Activated naive CD4-positive, alpha-beta T cell treated with anti-CD3 and anti-CD28 coated beads, Interleukin-2, amount 10 ng/mL, durations not matched to agents 7 days and 5 days (primary cell): ENCODE measurements around the gene NEK6.
A peak's percentile ranks its signal among the peaks of the same experiment; 100 is the strongest.

ENCODE experiments used
- CTCF ChIA-PET: fragments of 350-600 bp; sonication (Branson Sonifier 250); formaldehyde crosslinking; loops from one replicate; lab custom pipeline; 2021; ENCODE audit warnings: antibody characterized with exemption; lab: Charles Lee
- DNase-seq: peaks from one replicate; pipeline ENCODE4 v3.0.0-alpha.2; 2020
- H3K27ac Mint-ChIP-seq: one replicate; pipeline ENCODE4 v1.8.0; 2021; ENCODE audit warnings: mild to moderate bottlenecking, moderate library complexity, mixed read lengths
- H3K27me3 Mint-ChIP-seq: one replicate; pipeline ENCODE4 v1.8.0; 2021; ENCODE audit warnings: mild to moderate bottlenecking, mixed read lengths
- H3K36me3 Mint-ChIP-seq: one replicate; pipeline ENCODE4 v1.8.0; 2021; ENCODE audit warnings: mixed read lengths
- H3K4me1 Mint-ChIP-seq: one replicate; pipeline ENCODE4 v1.8.0; 2021; ENCODE audit warnings: mixed read lengths
- H3K4me3 Mint-ChIP-seq: one replicate; pipeline ENCODE4 v1.8.0; 2021; ENCODE audit warnings: mild to moderate bottlenecking, moderate library complexity, mixed read lengths
- H3K9me3 Mint-ChIP-seq: one replicate; pipeline ENCODE4 v1.8.0; 2021; ENCODE audit warnings: mixed read lengths

Gene NEK6

GRCh38 chr9:124297551-124297901 lies 39.8 kb downstream of the NEK6 start:
- Mint-ChIP-seq H3K36me3 (no peaks in the 10 kb centered on the region), H3K4me1 (peaks cover 32% of the 10 kb centered on the region), H3K4me3 (no peak overlapping the region), H3K27ac (no peak overlapping the region), H3K9me3 (no peaks in the 10 kb centered on the region), H3K27me3 (peaks cover 76% of the 10 kb centered on the region)
- CTCF ChIA-PET, result interaction anchor here (1.1 to 1.2 kb wide), 2 partner anchors 16 to 171 kb away, joined by 3 read pairs; no protein-coding TSS in a partner anchor
- DNase-seq, result no peak

- Mint-ChIP-seq H3K27ac (no peak overlapping the region), H3K4me3 (no peak overlapping the region), H3K4me1 (peaks cover 28% of the 10 kb centered on the region), H3K36me3 (no peaks in the 10 kb centered on the region), H3K27me3 (peaks cover 74% of the 10 kb centered on the region), H3K9me3 (no peaks in the 10 kb centered on the region)
- no peak for DNase-seq
- CTCF ChIA-PET, result interaction anchor here (1.1 to 1.2 kb wide), 2 partner anchors 15 to 172 kb away, joined by 3 read pairs; no protein-coding TSS in a partner anchor
These were observed 40.3 kb downstream of the NEK6 start for GRCh38 chr9:124297915-124298645.

DNA sequence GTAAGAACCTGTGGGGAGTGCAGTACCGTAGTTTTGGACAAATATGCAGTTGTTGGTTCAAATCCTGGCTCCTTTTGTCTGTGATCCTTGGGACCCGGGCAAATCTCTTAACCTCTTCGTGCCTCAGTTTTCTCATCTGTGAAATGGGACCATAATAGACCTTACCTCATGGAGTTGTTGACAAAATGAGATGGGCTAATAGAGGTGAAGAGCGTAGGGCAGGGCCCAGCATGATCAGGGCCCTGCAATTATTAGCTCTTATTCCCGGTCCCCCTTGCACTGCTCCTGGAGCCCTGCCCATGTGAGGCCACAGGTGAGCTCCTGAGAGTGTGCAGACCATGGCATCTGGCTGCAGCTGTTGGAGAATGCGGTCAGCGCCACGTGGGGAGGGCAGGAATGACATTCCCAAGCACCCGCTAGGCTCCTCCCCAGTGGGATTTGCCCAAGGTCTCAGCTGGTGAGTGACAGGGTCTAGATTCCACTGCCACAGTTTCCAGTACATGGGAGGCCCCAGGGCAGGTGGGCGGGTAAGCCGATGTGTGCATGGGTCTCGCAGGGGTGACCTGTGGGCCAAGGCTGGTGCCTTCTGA lies 41.0 kb downstream of the NEK6 start:
- no peak for DNase-seq
- Mint-ChIP-seq H3K9me3 (no peaks in the 10 kb centered on the region), H3K27ac (no peak overlapping the region), H3K4me1 (peaks cover 28% of the 10 kb centered on the region), H3K27me3 (peaks cover 67% of the 10 kb centered on the region), H3K4me3 (no peak overlapping the region), H3K36me3 (no peaks in the 10 kb centered on the region)
- CTCF ChIA-PET, result no interaction called here

- Mint-ChIP-seq H3K4me1 (peaks cover 22% of the 10 kb centered on the region), H3K27me3 (peaks cover 59% of the 10 kb centered on the region), H3K36me3 (no peaks in the 10 kb centered on the region), H3K9me3 (no peaks in the 10 kb centered on the region), H3K4me3 (no peak overlapping the region), H3K27ac (peak overlapping the region; percentile 2)
- no peak for DNase-seq
- CTCF ChIA-PET, result no interaction called here
These were observed 41.9 kb downstream of the NEK6 start for GRCh38 chr9:124299515-124300090.

- DNase-seq, result no peak
- CTCF ChIA-PET, result no interaction called here
- no peak overlapping the region for H3K4me3 Mint-ChIP-seq
These were observed 42.6 kb downstream of the NEK6 start for GRCh38 chr9:124300312-124300711.

GRCh38 chr9:124302921-124303320 lies 45.2 kb downstream of the NEK6 start:
- no peak overlapping the region for H3K4me3 Mint-ChIP-seq
- peaks cover 11% of the 10 kb centered on the region for H3K4me1 Mint-ChIP-seq
- H3K27ac Mint-ChIP-seq, result no peak overlapping the region
- H3K36me3 Mint-ChIP-seq, result no peaks in the 10 kb centered on the region
- H3K9me3 Mint-ChIP-seq, result no peaks in the 10 kb centered on the region
- DNase-seq, result no peak
- H3K27me3 Mint-ChIP-seq, result peaks cover 26% of the 10 kb centered on the region
- CTCF ChIA-PET, result no interaction called here

More at GRCh38 chr9:124300312-124300711, 42.6 kb downstream of the NEK6 start:
- H3K27ac Mint-ChIP-seq, result no peak overlapping the region
- H3K27me3 Mint-ChIP-seq, result peaks cover 52% of the 10 kb centered on the region
- no peaks in the 10 kb centered on the region for H3K36me3 Mint-ChIP-seq
- H3K9me3 Mint-ChIP-seq, result no peaks in the 10 kb centered on the region
- peaks cover 15% of the 10 kb centered on the region for H3K4me1 Mint-ChIP-seq

- Mint-ChIP-seq H3K27me3 (peaks cover 20% of the 10 kb centered on the region), H3K9me3 (no peaks in the 10 kb centered on the region), H3K36me3 (no peaks in the 10 kb centered on the region), H3K4me1 (peaks cover 11% of the 10 kb centered on the region), H3K4me3 (no peak overlapping the region), H3K27ac (no peak overlapping the region)
- CTCF ChIA-PET, result no interaction called here
- DNase-seq, result no peak
These were observed 46.0 kb downstream of the NEK6 start for GRCh38 chr9:124303762-124304161.

- H3K27me3 Mint-ChIP-seq, result peaks cover 20% of the 10 kb centered on the region
- H3K27ac Mint-ChIP-seq, result no peak overlapping the region
- no peaks in the 10 kb centered on the region for H3K9me3 Mint-ChIP-seq
- no peak overlapping the region for H3K4me3 Mint-ChIP-seq
- H3K36me3 Mint-ChIP-seq, result no peaks in the 10 kb centered on the region
- DNase-seq, result no peak
- peaks cover 10% of the 10 kb centered on the region for H3K4me1 Mint-ChIP-seq
- CTCF ChIA-PET, result no interaction called here
These were observed 46.5 kb downstream of the NEK6 start for GRCh38 chr9:124304285-124304684.

DNA sequence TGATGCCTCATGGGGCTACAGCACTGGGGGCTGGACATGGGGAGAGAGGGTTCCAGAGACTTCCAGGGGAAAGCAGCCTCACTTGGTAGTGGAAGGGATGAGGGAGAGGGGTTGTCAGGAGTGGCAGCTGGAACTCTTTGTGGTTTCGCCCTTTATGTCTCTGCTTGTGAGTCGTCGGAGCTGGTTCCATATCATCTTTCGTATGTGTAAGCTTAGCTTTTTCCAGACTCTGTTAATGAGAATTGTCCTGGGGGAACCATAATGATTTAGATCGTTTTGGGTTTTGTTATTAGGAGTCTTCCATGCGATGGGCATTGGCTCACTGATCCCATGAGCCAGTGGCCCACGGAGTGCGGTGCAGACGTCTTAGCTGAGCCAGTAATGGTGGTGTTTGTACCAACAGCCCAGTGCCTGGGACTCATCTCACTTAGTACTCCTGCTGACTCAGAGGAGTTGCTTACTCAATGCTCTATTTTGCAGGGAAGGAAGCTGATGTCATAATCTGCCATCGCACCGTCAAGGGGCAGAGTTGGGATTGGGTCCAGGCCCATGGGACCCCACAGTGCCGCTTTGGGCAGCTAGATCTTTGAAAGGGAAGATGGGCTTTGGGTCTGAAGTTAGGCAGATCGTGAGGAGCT lies 48.5 kb downstream of the NEK6 start:
- no peaks in the 10 kb centered on the region for H3K4me1 Mint-ChIP-seq
- no peaks in the 10 kb centered on the region for H3K36me3 Mint-ChIP-seq
- H3K4me3 Mint-ChIP-seq, result no peak overlapping the region
- H3K9me3 Mint-ChIP-seq, result no peaks in the 10 kb centered on the region
- peak overlapping the region; percentile 53 for H3K27ac Mint-ChIP-seq
- DNase-seq, result no peak
- CTCF ChIA-PET, result interaction anchor here (0.7 to 1.3 kb wide), 2 partner anchors 19 to 176 kb away, joined by 3 read pairs; no protein-coding TSS in a partner anchor
- peaks cover 11% of the 10 kb centered on the region for H3K27me3 Mint-ChIP-seq

DNA sequence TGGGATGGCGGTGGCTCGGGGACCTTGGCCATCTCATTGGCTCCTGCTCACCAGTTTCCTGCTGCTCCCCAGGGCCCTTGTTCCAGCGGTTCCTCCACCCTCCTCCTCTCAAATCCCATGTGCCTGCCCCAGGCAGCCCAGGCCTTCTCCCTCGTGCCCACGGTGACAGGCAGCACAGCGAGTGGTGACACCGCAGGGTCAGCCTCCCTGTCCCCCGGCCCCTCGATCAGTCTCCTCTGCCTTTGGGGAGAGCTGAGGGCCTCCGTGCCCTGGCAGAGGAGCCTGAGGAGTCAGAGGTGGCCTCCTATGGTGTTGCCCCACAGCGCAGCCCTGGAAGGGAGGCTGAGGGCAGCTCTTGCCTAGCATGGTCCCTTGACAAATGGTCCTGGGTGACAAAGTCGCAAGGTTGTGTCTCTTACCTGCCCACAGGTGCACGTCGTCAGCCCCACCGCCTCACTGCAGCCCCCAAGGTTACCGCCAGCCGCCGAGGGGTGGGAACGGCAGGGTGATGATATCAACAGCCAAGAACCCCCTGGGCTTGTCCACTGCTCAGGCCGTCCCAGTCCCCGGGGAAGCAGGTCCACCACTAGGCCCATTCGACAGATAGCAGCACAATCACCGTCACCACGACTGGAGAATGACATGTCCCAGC lies 49.8 kb downstream of the NEK6 start:
- no peak for DNase-seq
- no peak overlapping the region for H3K27ac Mint-ChIP-seq
- H3K27me3 Mint-ChIP-seq, result peaks cover 4% of the 10 kb centered on the region
- H3K4me3 Mint-ChIP-seq, result no peak overlapping the region
- H3K4me1 Mint-ChIP-seq, result no peaks in the 10 kb centered on the region
- no peaks in the 10 kb centered on the region for H3K36me3 Mint-ChIP-seq
- H3K9me3 Mint-ChIP-seq, result no peaks in the 10 kb centered on the region
- CTCF ChIA-PET, result no interaction called here

GRCh38 chr9:124308606-124309491 lies 51.1 kb downstream of the NEK6 start:
- CTCF ChIA-PET, result interaction anchor here (1.1 kb wide), 1 partner anchor 175 kb away, joined by 3 read pairs; no protein-coding TSS in a partner anchor
- H3K27ac Mint-ChIP-seq, result no peak overlapping the region
- no peak for DNase-seq

GRCh38 chr9:124309667-124310084 lies 51.9 kb downstream of the NEK6 start:
- Mint-ChIP-seq H3K27ac (no peak overlapping the region), H3K4me3 (no peak overlapping the region), H3K27me3 (no peaks in the 10 kb centered on the region), H3K9me3 (no peaks in the 10 kb centered on the region), H3K4me1 (no peaks in the 10 kb centered on the region), H3K36me3 (no peaks in the 10 kb centered on the region)
- DNase-seq, result no peak
- CTCF ChIA-PET, result interaction anchor here (1.1 kb wide), 1 partner anchor 176 kb away, joined by 3 read pairs; no protein-coding TSS in a partner anchor

More at GRCh38 chr9:124308606-124309491, 51.1 kb downstream of the NEK6 start:
- Mint-ChIP-seq H3K4me3 (no peak overlapping the region), H3K27me3 (no peaks in the 10 kb centered on the region), H3K36me3 (no peaks in the 10 kb centered on the region), H3K9me3 (no peaks in the 10 kb centered on the region), H3K4me1 (no peaks in the 10 kb centered on the region)

DNA sequence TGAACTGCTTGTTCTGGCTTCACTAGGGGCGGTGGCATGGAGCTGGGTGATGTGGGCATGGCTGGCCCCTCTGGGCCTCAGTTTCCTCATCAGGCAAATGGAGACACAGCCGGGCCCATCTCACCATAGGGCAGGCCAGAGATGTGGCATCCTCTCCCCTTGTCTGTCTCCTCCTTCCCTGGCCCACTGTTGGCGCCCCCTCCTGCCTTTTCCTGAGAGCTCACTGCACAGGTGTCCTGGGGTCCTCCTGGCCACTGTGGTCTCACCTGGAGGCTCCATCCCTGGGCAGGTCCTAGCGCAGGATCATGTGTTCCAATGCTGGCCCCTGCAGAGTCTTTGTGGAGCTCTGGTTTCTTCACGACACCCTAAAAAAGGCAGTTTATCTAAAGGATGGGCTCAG lies 53.5 kb downstream of the NEK6 start:
- Mint-ChIP-seq H3K9me3 (no peaks in the 10 kb centered on the region), H3K4me3 (no peak overlapping the region), H3K27me3 (no peaks in the 10 kb centered on the region), H3K4me1 (no peaks in the 10 kb centered on the region), H3K27ac (no peak overlapping the region), H3K36me3 (no peaks in the 10 kb centered on the region)
- peak; percentile 31 for DNase-seq
- CTCF ChIA-PET, result interaction anchor here (0.8 to 1.8 kb wide), 7 partner anchors 8 to 194 kb away, joined by 3 to 10 read pairs (median 3); no protein-coding TSS in a partner anchor
